CD8-positive, alpha-beta memory T cell (primary cell): Measurements from ENCODE around the gene CDC42EP3. TPM values are rescaled to one million over a fixed set of nuclear protein-coding genes. Genes with fewer than 3 reads are reported as not detected.
A peak's percentile ranks its signal among the peaks of the same experiment; 100 is the strongest.

Experiments
- CTCF ChIA-PET: fragments of 350-600 bp; sonication (Branson Sonifier 250); formaldehyde crosslinking; loops from one replicate; lab custom pipeline; 2021; ENCODE audit warnings: antibody characterized with exemption; lab: Charles Lee
- POLR2A ChIA-PET: fragments of 350-600 bp; sonication (Branson Sonifier 250); formaldehyde crosslinking; loops from one replicate; lab custom pipeline; 2021; ENCODE audit warnings: antibody characterized with exemption; lab: Charles Lee
- DNase-seq, 5 donors: peaks; one replicate each; pipeline versions ENCODE4 v3.0.0 to v3.0.0-alpha.2; 2020 to 2022; ENCODE audit warnings: mixed read lengths in 1 of 5
- H3K27ac ChIP-seq: one replicate; pipeline ENCODE4 v1.7.0; 2013; ENCODE audit warnings: low read depth, mild to moderate bottlenecking, low read length, moderate library complexity
- H3K27me3 ChIP-seq: 2 replicates; pipeline ENCODE4 v1.7.0; 2013; ENCODE audit warnings: low read length, mild to moderate bottlenecking; ENCODE audit not compliant: insufficient read depth, poor library complexity, severe bottlenecking
- H3K36me3 ChIP-seq: 2 replicates; pipeline ENCODE4 v1.7.0; 2013; ENCODE audit warnings: mild to moderate bottlenecking, low read length, moderate library complexity; ENCODE audit not compliant: insufficient read depth
- H3K4me1 ChIP-seq: 2 replicates; pipeline ENCODE4 v1.7.0; 2013; ENCODE audit warnings: mild to moderate bottlenecking, low read length, moderate library complexity; ENCODE audit not compliant: insufficient read depth
- H3K4me3 ChIP-seq: 2 replicates; pipeline ENCODE4 v1.7.0; 2013; ENCODE audit warnings: mild to moderate bottlenecking, low read length
- H3K9me3 ChIP-seq: 2 replicates; pipeline ENCODE4 v1.7.0; 2013; ENCODE audit warnings: mild to moderate bottlenecking, low read length
- H3K27ac Mint-ChIP-seq, 8 donors: one replicate each; pipeline ENCODE4 v1.8.0; 2020 to 2021; ENCODE audit warnings: mixed read lengths in 8 of 8, mild to moderate bottlenecking in 6 of 8, inconsistent platforms in 3 of 8, moderate library complexity in 3 of 8
- H3K27me3 Mint-ChIP-seq, 2 donors: one replicate each; pipeline ENCODE4 v1.8.0; 2020 to 2021; ENCODE audit warnings: mixed read lengths in 2 of 2, mild to moderate bottlenecking in 1 of 2, moderate library complexity in 1 of 2
- H3K36me3 Mint-ChIP-seq, 3 donors: one replicate each; pipeline ENCODE4 v1.8.0; 2020 to 2021; ENCODE audit warnings: mixed read lengths in 3 of 3, inconsistent platforms in 1 of 3, mild to moderate bottlenecking in 1 of 3
- H3K4me1 Mint-ChIP-seq, 3 donors: one replicate each; pipeline ENCODE4 v1.8.0; 2020 to 2021; ENCODE audit warnings: mixed read lengths in 3 of 3, inconsistent platforms in 1 of 3, mild to moderate bottlenecking in 1 of 3
- H3K4me3 Mint-ChIP-seq, 7 donors: one replicate each; pipeline ENCODE4 v1.8.0; 2020 to 2021; ENCODE audit warnings: mixed read lengths in 7 of 7, mild to moderate bottlenecking in 6 of 7, moderate library complexity in 4 of 7, inconsistent platforms in 2 of 7
- H3K9me3 Mint-ChIP-seq, 5 donors: one replicate each; pipeline ENCODE4 v1.8.0; 2020 to 2022; ENCODE audit warnings: mixed read lengths in 5 of 5, mild to moderate bottlenecking in 3 of 5, moderate library complexity in 2 of 5, inconsistent platforms in 1 of 5
- polyA plus RNA-seq: library from polyadenylated mRNA; unstranded; fragments of 300-500 nt; fragmentation: Illumina TruSeq; gene quantifications from one replicate; pipeline ENCODE4 v1.2.3, GENCODE V29; 2021
- total RNA-seq, 2 experiments: library from RNA; stranded (reverse); gene quantifications; one replicate each; pipeline ENCODE4 v1.2.3, GENCODE V29; 2021

The CDC42EP3 gene
- total and polyA plus RNA-seq, 3 experiments from 2014 or later: 37.1 to 141 (median 39.1) TPM

GRCh38 chr2:37709111-37709510 is 37.7 kb upstream of the CDC42EP3 start:
- no peak for DNase-seq
- Histone ChIP-seq H3K27me3 (no peaks in the 10 kb centered on the region), H3K4me1 (peaks cover 27% of the 10 kb centered on the region), H3K27ac (no peak overlapping the region), H3K36me3 (no peaks in the 10 kb centered on the region), H3K9me3 (no peaks in the 10 kb centered on the region), H3K4me3 (no peak overlapping the region)
- CTCF ChIA-PET: interaction anchor here (1.0 kb wide), 1 partner anchor 124 kb away, joined by 3 read pairs; no protein-coding TSS in a partner anchor
- H3K4me3 Mint-ChIP-seq: no peak overlapping the region
- H3K27me3 Mint-ChIP-seq: peaks cover 0 to under 1% of the 10 kb centered on the region in 2 donors
- peak overlapping the region in 1 of 8 donors; percentile 35 for H3K27ac Mint-ChIP-seq
- H3K9me3 Mint-ChIP-seq: no peaks in the 10 kb centered on the region
- POLR2A ChIA-PET: no interaction called here
- peaks cover 30 to 62% (median 53%) of the 10 kb centered on the region in 3 donors for H3K4me1 Mint-ChIP-seq
- H3K36me3 Mint-ChIP-seq: peaks cover 0 to 4% (median 2%) of the 10 kb centered on the region in 3 donors

DNA sequence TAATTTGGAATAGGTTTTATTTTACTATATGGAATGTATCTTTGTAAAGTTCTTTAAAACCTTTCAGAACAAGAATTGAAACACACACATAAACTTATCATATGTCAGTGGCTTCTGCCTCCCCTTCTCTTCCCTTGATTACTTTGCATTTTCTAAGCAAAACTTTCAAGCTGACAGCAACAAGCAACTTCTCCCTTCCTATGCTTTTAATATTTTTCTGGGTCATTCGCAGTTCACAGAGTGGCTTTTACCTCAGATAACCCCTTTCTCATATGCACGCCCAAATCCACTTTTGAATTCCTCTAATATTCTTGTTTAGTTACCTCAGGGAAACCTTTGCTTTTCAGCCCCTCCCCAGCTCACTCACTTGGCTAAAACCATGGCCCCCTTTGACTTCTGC is 36.7 kb upstream of the CDC42EP3 start:
- ChIA-PET CTCF (no interaction called here), POLR2A (no interaction called here)
- Mint-ChIP-seq H3K4me3 (no peak overlapping the region), H3K4me1 (peaks cover 22 to 52% (median 44%) of the 10 kb centered on the region in 3 donors), H3K27me3 (peaks cover 0 to 2% of the 10 kb centered on the region in 2 donors), H3K36me3 (peaks cover 0 to 8% (median 2%) of the 10 kb centered on the region in 3 donors), H3K9me3 (no peaks in the 10 kb centered on the region), H3K27ac (no peak overlapping the region)
- Histone ChIP-seq H3K4me3 (no peak overlapping the region), H3K9me3 (no peaks in the 10 kb centered on the region), H3K36me3 (no peaks in the 10 kb centered on the region), H3K27ac (no peak overlapping the region), H3K27me3 (no peaks in the 10 kb centered on the region), H3K4me1 (peaks cover 20% of the 10 kb centered on the region)
- DNase-seq: no peak

DNA sequence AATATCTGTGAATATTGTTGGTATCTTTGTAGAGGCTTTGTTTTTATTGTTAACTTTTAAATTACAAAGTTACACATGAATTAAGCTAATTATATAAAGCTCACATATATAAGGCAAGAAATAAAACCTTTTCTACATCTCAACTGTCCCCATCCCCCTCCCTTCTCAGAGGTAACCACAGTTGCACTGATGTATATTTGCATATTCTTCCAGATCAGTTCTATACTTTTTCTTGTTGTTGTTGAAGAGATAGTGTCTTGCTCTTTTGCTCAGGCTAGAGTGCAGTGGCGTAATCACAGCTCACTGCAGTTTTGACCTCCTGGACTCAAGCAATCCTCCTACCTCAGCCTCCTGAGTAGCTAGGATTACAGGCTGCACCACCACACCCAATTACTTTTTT is 36.0 kb upstream of the CDC42EP3 start:
- POLR2A ChIA-PET: no interaction called here
- H3K27ac Mint-ChIP-seq: no peak overlapping the region
- no peak overlapping the region for H3K4me3 Mint-ChIP-seq
- peaks cover 0 to 2% of the 10 kb centered on the region in 2 donors for H3K27me3 Mint-ChIP-seq
- Histone ChIP-seq H3K36me3 (no peaks in the 10 kb centered on the region), H3K9me3 (no peaks in the 10 kb centered on the region), H3K4me3 (no peak overlapping the region), H3K27me3 (no peaks in the 10 kb centered on the region), H3K4me1 (peaks cover 16% of the 10 kb centered on the region), H3K27ac (no peak overlapping the region)
- H3K36me3 Mint-ChIP-seq: peaks cover 0 to 16% (median 2%) of the 10 kb centered on the region in 3 donors
- no peaks in the 10 kb centered on the region for H3K9me3 Mint-ChIP-seq
- peaks cover 19 to 47% (median 39%) of the 10 kb centered on the region in 3 donors for H3K4me1 Mint-ChIP-seq
- CTCF ChIA-PET: no interaction called here
- no peak for DNase-seq

- Mint-ChIP-seq H3K36me3 (peaks cover 0 to 23% (median 2%) of the 10 kb centered on the region in 3 donors), H3K9me3 (peaks cover 0 to 3% (median 0%) of the 10 kb centered on the region in 5 donors), H3K27me3 (peaks cover 0 to 3% of the 10 kb centered on the region in 2 donors), H3K4me1 (peaks cover 12 to 40% (median 31%) of the 10 kb centered on the region in 3 donors), H3K4me3 (no peak overlapping the region), H3K27ac (peak overlapping the region in 2 of 8 donors; percentile 35 to 59)
- DNase-seq: no peak
- ChIA-PET CTCF (no interaction called here), POLR2A (no interaction called here)
- Histone ChIP-seq H3K27ac (no peak overlapping the region), H3K27me3 (no peaks in the 10 kb centered on the region), H3K9me3 (no peaks in the 10 kb centered on the region), H3K4me3 (no peak overlapping the region), H3K4me1 (peaks cover 9% of the 10 kb centered on the region), H3K36me3 (no peaks in the 10 kb centered on the region)
These were observed 35.1 kb upstream of the CDC42EP3 start for GRCh38 chr2:37706334-37707183.

DNA sequence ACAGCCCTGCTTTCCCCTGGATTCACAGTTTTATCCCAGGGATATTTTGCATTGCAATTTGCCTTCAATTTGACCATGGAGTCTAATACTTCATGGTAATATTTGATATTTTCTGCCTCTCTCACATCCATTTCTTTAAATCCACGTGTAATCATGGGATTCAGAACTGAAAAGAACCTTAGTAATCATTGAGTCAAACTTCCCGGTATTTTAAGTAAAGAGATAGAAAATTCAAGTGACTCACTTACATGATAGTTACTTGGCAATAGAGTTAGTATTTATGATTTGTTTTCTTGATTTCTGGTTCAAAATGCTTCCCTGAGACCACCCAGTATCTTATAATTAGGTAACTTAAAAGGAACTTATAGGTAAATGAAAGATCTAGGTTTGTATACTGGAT is 33.7 kb upstream of the CDC42EP3 start:
- CTCF ChIA-PET: no interaction called here
- no peak for DNase-seq
- POLR2A ChIA-PET: no interaction called here
- Histone ChIP-seq H3K27me3 (no peaks in the 10 kb centered on the region), H3K36me3 (no peaks in the 10 kb centered on the region), H3K4me3 (no peak overlapping the region), H3K27ac (no peak overlapping the region), H3K4me1 (no peaks in the 10 kb centered on the region), H3K9me3 (no peaks in the 10 kb centered on the region)
- Mint-ChIP-seq H3K27ac (no peak overlapping the region), H3K9me3 (peaks cover 0 to 3% (median 0%) of the 10 kb centered on the region in 5 donors), H3K27me3 (peaks cover 0 to 3% of the 10 kb centered on the region in 2 donors), H3K4me1 (peaks cover 2 to 26% (median 22%) of the 10 kb centered on the region in 3 donors), H3K36me3 (peaks cover 0 to 28% (median 2%) of the 10 kb centered on the region in 3 donors), H3K4me3 (no peak overlapping the region)

DNA sequence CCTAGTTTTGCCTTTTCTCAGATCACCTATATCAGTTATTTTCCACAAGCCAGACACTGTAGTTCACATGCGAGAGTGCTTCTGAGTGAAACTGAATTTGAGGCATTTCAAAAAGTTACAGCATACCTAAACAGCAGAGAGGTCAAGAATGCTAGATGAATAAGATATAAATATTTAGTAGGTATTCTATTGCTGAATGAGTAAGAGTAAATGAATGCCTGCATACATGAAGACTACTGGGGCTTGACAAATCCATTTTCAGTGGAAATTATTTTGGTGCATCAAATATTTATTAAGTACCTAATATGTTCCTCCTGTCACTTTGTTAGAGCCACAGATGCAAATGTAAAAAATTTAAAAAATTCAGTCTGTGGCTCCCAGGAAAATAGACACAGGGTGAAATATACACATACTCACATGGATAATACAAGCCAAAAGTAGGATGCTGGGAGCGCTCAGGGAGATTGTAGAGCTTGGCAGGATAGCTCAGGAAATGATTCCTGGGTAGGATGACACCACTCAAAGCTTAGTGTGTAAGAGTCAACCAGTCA is 27.6 kb upstream of the CDC42EP3 start:
- POLR2A ChIA-PET: no interaction called here
- Histone ChIP-seq H3K27me3 (no peaks in the 10 kb centered on the region), H3K4me1 (no peaks in the 10 kb centered on the region), H3K9me3 (no peaks in the 10 kb centered on the region), H3K27ac (no peak overlapping the region), H3K36me3 (no peaks in the 10 kb centered on the region), H3K4me3 (no peak overlapping the region)
- peaks cover 0 to 3% (median 0%) of the 10 kb centered on the region in 5 donors for H3K9me3 Mint-ChIP-seq
- H3K27ac Mint-ChIP-seq: no peak overlapping the region
- H3K4me3 Mint-ChIP-seq: no peak overlapping the region
- no peak for DNase-seq
- peaks cover 0 to 10% (median 0%) of the 10 kb centered on the region in 3 donors for H3K4me1 Mint-ChIP-seq
- H3K36me3 Mint-ChIP-seq: peaks cover 0 to 34% (median 2%) of the 10 kb centered on the region in 3 donors
- CTCF ChIA-PET: no interaction called here
- H3K27me3 Mint-ChIP-seq: peaks cover 0 to 6% of the 10 kb centered on the region in 2 donors

DNA sequence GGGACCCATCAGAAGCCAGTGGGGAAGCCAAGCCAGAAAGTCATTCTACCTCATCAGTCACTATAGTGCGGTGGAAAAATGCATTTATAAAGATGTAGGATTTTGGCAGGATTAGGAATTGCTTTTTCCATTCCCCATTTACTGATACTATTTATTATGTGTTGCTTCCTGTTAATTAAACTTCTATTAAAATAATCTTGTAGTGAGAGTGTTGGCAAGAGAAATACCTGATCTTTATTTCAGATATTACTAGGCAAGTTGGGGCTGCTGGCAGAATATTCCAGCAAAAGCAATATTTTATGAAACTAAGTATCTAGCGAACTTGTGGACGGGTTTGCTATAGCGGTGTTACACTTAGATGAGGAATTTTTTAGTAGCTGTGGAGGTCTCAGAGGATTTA is 23.9 kb upstream of the CDC42EP3 start:
- Histone ChIP-seq H3K27me3 (no peaks in the 10 kb centered on the region), H3K4me3 (no peak overlapping the region), H3K27ac (no peak overlapping the region), H3K9me3 (no peaks in the 10 kb centered on the region), H3K36me3 (no peaks in the 10 kb centered on the region), H3K4me1 (no peaks in the 10 kb centered on the region)
- Mint-ChIP-seq H3K4me1 (peaks cover 0 to 7% (median 0%) of the 10 kb centered on the region in 3 donors), H3K27ac (no peak overlapping the region), H3K4me3 (no peak overlapping the region), H3K27me3 (peaks cover 0 to 5% of the 10 kb centered on the region in 2 donors), H3K36me3 (peaks cover 0 to 15% (median 8%) of the 10 kb centered on the region in 3 donors), H3K9me3 (peaks cover 0 to 3% (median 0%) of the 10 kb centered on the region in 5 donors)
- ChIA-PET CTCF (interaction anchor here (1.1 kb wide), 1 partner anchor 299 kb away, joined by 3 read pairs; no protein-coding TSS in a partner anchor), POLR2A (no interaction called here)
- DNase-seq: no peak

DNA sequence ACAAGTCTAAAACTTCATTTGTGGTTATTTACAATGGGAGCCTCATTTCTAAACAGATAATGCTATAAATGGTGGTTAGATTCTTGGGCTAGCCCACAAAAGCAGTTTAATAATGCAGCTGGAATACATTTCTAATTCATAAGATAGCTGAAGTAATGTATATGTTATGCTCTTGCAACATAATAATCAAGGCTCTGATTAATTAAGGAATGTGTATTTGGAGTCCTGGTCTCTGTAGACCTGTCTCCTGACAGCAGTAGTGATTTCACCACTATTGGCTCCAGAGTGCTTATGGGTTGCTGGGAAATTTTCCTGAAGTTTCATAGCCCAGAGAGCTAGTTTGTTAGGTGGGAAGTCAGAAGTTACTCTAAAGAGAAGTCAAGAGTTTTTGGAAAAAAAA is 21.3 kb upstream of the CDC42EP3 start:
- no peak overlapping the region for H3K4me3 Mint-ChIP-seq
- no peak overlapping the region for H3K4me3 ChIP-seq
- no peak overlapping the region for H3K27ac ChIP-seq
- DNase-seq: no peak
- H3K27ac Mint-ChIP-seq: peak overlapping the region in 1 of 8 donors; percentile 4
- H3K27me3 Mint-ChIP-seq: no peaks in the 10 kb centered on the region
- no peaks in the 10 kb centered on the region for H3K4me1 Mint-ChIP-seq
- ChIA-PET CTCF (interaction anchor here (1.0 to 1.7 kb wide), 2 partner anchors 9 to 184 kb away, joined by 3 to 4 read pairs; no protein-coding TSS in a partner anchor), POLR2A (no interaction called here)
- no peaks in the 10 kb centered on the region for H3K4me1 ChIP-seq
- peaks cover 0 to 12% (median 8%) of the 10 kb centered on the region in 3 donors for H3K36me3 Mint-ChIP-seq
- no peaks in the 10 kb centered on the region for H3K9me3 ChIP-seq
- no peaks in the 10 kb centered on the region for H3K27me3 ChIP-seq
- H3K9me3 Mint-ChIP-seq: peaks cover 0 to 3% (median 0%) of the 10 kb centered on the region in 5 donors
- no peaks in the 10 kb centered on the region for H3K36me3 ChIP-seq
